ENCODE data around the gene GPRIN1.

Gene GPRIN1

GRCh38 chr5:176609724-176610434, at the start of gene GPRIN1:
GPRIN1 (minus strand) TSS chr5:176610156; CDS start chr5:176599834, 10,322 bp downstream.
- peak within 1 kb of the TSS; percentile 92 for H3K4me3 Mint-ChIP-seq
- H3K27ac Mint-ChIP-seq = peak within 1 kb of the TSS; percentile 88
- no peaks in the 10 kb centered on the region for H3K9me3 Mint-ChIP-seq
- peaks cover 13% of the 10 kb centered on the region for H3K4me1 Mint-ChIP-seq
- peaks cover 18% of the 10 kb centered on the region for H3K27me3 Mint-ChIP-seq
- no peaks in the 10 kb centered on the region for H3K36me3 Mint-ChIP-seq

GRCh38 chr5:176659512-176659839, 49.5 kb upstream of the GPRIN1 start:
- H3K9me3 Mint-ChIP-seq = no peaks in the 10 kb centered on the region
- peak overlapping the region; percentile 76 for H3K4me3 Mint-ChIP-seq
- no peaks in the 10 kb centered on the region for H3K36me3 Mint-ChIP-seq
- H3K27me3 Mint-ChIP-seq = peaks cover 3% of the 10 kb centered on the region
- peaks cover 42% of the 10 kb centered on the region for H3K4me1 Mint-ChIP-seq
- no peak overlapping the region for H3K27ac Mint-ChIP-seq

GRCh38 chr5:176658817-176659511, 49.0 kb upstream of the GPRIN1 start:
- Mint-ChIP-seq H3K27ac (no peak overlapping the region), H3K4me1 (peaks cover 45% of the 10 kb centered on the region), H3K4me3 (peak overlapping the region; percentile 76), H3K36me3 (no peaks in the 10 kb centered on the region), H3K9me3 (no peaks in the 10 kb centered on the region), H3K27me3 (no peaks in the 10 kb centered on the region)

GRCh38 chr5:176658007-176658599, 48.1 kb upstream of the GPRIN1 start:
- no peak overlapping the region for H3K27ac Mint-ChIP-seq
- no peaks in the 10 kb centered on the region for H3K27me3 Mint-ChIP-seq
- peaks cover 7% of the 10 kb centered on the region for H3K36me3 Mint-ChIP-seq
- H3K4me3 Mint-ChIP-seq = peak overlapping the region; percentile 76
- no peaks in the 10 kb centered on the region for H3K9me3 Mint-ChIP-seq
- H3K4me1 Mint-ChIP-seq = peaks cover 53% of the 10 kb centered on the region

- no peak overlapping the region for H3K27ac Mint-ChIP-seq
- H3K4me1 Mint-ChIP-seq = peaks cover 69% of the 10 kb centered on the region
- H3K36me3 Mint-ChIP-seq = peaks cover 7% of the 10 kb centered on the region
- H3K4me3 Mint-ChIP-seq = no peak overlapping the region
- H3K9me3 Mint-ChIP-seq = no peaks in the 10 kb centered on the region
- no peaks in the 10 kb centered on the region for H3K27me3 Mint-ChIP-seq
Observed at GRCh38 chr5:176656467-176656990, 46.6 kb upstream of the GPRIN1 start.

- H3K4me3 Mint-ChIP-seq = no peak overlapping the region
- no peak overlapping the region for H3K27ac Mint-ChIP-seq
- H3K4me1 Mint-ChIP-seq = peaks cover 74% of the 10 kb centered on the region
- no peaks in the 10 kb centered on the region for H3K27me3 Mint-ChIP-seq
- peaks cover 7% of the 10 kb centered on the region for H3K36me3 Mint-ChIP-seq
- no peaks in the 10 kb centered on the region for H3K9me3 Mint-ChIP-seq
Observed at GRCh38 chr5:176654856-176655255, 44.9 kb upstream of the GPRIN1 start.

GRCh38 chr5:176653401-176654385, 43.7 kb upstream of the GPRIN1 start:
- Mint-ChIP-seq H3K4me1 (peaks cover 71% of the 10 kb centered on the region), H3K27me3 (no peaks in the 10 kb centered on the region), H3K27ac (peak overlapping the region; percentile 52), H3K36me3 (peaks cover 7% of the 10 kb centered on the region), H3K4me3 (peak overlapping the region; percentile 47), H3K9me3 (no peaks in the 10 kb centered on the region)

GRCh38 chr5:176652136-176652535, 42.2 kb upstream of the GPRIN1 start:
- Mint-ChIP-seq H3K4me3 (no peak overlapping the region), H3K4me1 (peaks cover 66% of the 10 kb centered on the region), H3K27me3 (no peaks in the 10 kb centered on the region), H3K36me3 (peaks cover 7% of the 10 kb centered on the region), H3K27ac (no peak overlapping the region), H3K9me3 (no peaks in the 10 kb centered on the region)

- peaks cover 7% of the 10 kb centered on the region for H3K36me3 Mint-ChIP-seq
- no peaks in the 10 kb centered on the region for H3K27me3 Mint-ChIP-seq
- no peak overlapping the region for H3K27ac Mint-ChIP-seq
- no peak overlapping the region for H3K4me3 Mint-ChIP-seq
- H3K4me1 Mint-ChIP-seq = peaks cover 71% of the 10 kb centered on the region
- no peaks in the 10 kb centered on the region for H3K9me3 Mint-ChIP-seq
Observed at GRCh38 chr5:176651472-176651980, 41.6 kb upstream of the GPRIN1 start.

- Mint-ChIP-seq H3K27ac (no peak overlapping the region), H3K27me3 (no peaks in the 10 kb centered on the region), H3K36me3 (peaks cover 7% of the 10 kb centered on the region), H3K9me3 (no peaks in the 10 kb centered on the region), H3K4me3 (no peak overlapping the region), H3K4me1 (peaks cover 78% of the 10 kb centered on the region)
Observed at GRCh38 chr5:176650354-176650884, 40.5 kb upstream of the GPRIN1 start.

GRCh38 chr5:176648474-176649194, 38.7 kb upstream of the GPRIN1 start:
- no peaks in the 10 kb centered on the region for H3K27me3 Mint-ChIP-seq
- no peaks in the 10 kb centered on the region for H3K9me3 Mint-ChIP-seq
- H3K4me1 Mint-ChIP-seq = peaks cover 64% of the 10 kb centered on the region
- peak overlapping the region; percentile 74 for H3K4me3 Mint-ChIP-seq
- peak overlapping the region; percentile 25 for H3K27ac Mint-ChIP-seq
- H3K36me3 Mint-ChIP-seq = peaks cover 5% of the 10 kb centered on the region

GRCh38 chr5:176647843-176648473, 38.0 kb upstream of the GPRIN1 start:
- peak overlapping the region; percentile 74 for H3K4me3 Mint-ChIP-seq
- H3K9me3 Mint-ChIP-seq = no peaks in the 10 kb centered on the region
- no peak overlapping the region for H3K27ac Mint-ChIP-seq
- H3K27me3 Mint-ChIP-seq = no peaks in the 10 kb centered on the region
- H3K36me3 Mint-ChIP-seq = no peaks in the 10 kb centered on the region
- H3K4me1 Mint-ChIP-seq = peaks cover 58% of the 10 kb centered on the region

GRCh38 chr5:176647030-176647842, 37.3 kb upstream of the GPRIN1 start, which contains the start of gene TSPAN17:
TSPAN17 (plus strand) TSS chr5:176647484; CDS start chr5:176647616, 132 bp downstream.
- Mint-ChIP-seq H3K27ac (peak within 1 kb of the TSS; percentile 35), H3K4me1 (peaks cover 50% of the 10 kb centered on the region), H3K9me3 (no peaks in the 10 kb centered on the region), H3K36me3 (no peaks in the 10 kb centered on the region), H3K27me3 (no peaks in the 10 kb centered on the region), H3K4me3 (peak within 1 kb of the TSS; percentile 74)

Data from activated naive CD4-positive, alpha-beta T cell treated with anti-CD3 and anti-CD28 coated beads, Interleukin-2, amount 50 U/mL, for 24 hours (primary cell).